Measurements from ENCODE around the gene NAT14.
"Not testable (repeated sequence)": the region's sequence is repeated elsewhere in the genome, so short reads cannot be mapped to it uniquely, and the experiment has no call there.

Gene NAT14

GRCh38 chr19:55441692-55442321 is 43.2 kb upstream of the NAT14 start:
- TF ChIP-seq ZFX (IDR thresholded peaks at IDR 0.05): no peak
- no peak overlapping the region for H3K27ac ChIP-seq

DNA sequence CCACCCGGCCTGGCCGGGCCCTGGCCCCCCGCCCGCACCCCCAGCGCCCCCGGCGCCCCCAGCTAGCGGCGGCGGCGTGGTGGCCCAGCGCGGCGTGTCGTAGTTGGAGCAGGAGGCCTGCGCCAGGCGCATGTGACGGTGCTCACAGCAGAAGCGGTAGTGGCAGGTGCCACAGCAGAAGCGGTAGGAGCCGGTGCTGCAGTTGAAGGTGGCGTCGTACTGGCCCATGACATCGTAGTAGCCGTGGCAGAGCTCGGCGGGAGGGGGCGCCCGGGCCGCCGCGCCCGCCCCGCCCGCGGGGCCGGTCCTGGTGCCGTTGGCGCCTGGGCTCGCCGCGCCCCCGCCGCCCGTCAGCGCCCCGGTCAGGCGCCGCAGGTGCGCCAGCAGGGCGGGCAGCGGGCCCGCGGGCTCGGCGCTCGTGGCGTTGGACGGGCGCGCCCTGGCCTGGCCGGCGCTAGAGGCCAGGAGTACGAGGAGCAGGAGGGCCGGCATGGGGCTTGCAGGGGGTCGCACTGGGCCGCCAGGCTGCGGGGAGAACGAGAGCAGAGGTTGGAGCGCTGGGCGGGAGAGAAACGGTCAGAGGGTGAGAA is 42.5 kb upstream of the NAT14 start:
- TF ChIP-seq, protein P1, sequence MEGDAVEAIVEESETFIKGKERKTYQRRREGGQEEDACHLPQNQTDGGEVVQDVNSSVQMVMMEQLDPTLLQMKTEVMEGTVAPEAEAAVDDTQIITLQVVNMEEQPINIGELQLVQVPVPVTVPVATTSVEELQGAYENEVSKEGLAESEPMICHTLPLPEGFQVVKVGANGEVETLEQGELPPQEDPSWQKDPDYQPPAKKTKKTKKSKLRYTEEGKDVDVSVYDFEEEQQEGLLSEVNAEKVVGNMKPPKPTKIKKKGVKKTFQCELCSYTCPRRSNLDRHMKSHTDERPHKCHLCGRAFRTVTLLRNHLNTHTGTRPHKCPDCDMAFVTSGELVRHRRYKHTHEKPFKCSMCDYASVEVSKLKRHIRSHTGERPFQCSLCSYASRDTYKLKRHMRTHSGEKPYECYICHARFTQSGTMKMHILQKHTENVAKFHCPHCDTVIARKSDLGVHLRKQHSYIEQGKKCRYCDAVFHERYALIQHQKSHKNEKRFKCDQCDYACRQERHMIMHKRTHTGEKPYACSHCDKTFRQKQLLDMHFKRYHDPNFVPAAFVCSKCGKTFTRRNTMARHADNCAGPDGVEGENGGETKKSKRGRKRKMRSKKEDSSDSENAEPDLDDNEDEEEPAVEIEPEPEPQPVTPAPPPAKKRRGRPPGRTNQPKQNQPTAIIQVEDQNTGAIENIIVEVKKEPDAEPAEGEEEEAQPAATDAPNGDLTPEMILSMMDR (conservative IDR thresholded peaks at IDR 0.05): no peak
- TF ChIP-seq ZFX (IDR thresholded peaks at IDR 0.05): no peak
- H3K27ac ChIP-seq: no peak overlapping the region

- TF ChIP-seq, protein P1 (conservative IDR thresholded peaks at IDR 0.05): no peak
- TF ChIP-seq ZFX (IDR thresholded peaks at IDR 0.05): no peak
- H3K27ac ChIP-seq: no peak within 1 kb of the TSS
Measured at GRCh38 chr19:55443045-55443823, 41.8 kb upstream of the NAT14 start, which contains the start of gene SHISA7. TSS of gene SHISA7 (minus strand) at chr19:55443300. CDS start at chr19:55442863, 437 bp downstream.

DNA sequence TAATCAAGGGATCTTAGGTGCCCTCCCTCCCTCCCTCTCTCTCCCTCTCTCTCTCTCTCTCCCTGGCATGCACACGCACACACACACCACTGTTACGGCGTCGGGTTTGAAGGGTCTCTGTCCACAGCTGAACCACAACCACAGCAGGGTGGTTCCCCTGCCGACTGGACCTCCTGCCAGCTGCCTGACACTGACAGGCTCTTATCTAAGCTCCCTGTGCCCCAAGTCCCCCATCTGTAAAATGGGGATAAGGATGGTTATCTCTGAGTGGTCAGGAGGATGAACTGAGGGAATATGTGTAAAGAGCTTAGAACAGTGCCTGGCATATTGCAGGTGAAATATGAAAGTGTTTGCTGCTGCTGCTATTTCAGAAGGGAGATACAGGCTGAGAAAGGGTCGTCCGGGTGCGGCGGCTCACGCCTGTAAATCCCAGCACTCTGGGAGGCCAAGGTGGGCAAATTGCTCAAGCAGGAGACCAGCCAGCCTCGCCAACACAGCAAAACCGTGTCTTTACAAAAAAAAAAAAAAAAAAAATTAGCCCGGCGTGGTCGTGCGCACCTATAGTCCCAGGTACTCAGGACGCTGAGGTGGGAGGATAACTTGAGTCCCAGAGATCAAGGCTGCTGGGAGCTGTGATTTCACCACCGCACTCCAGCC is 41.0 kb upstream of the NAT14 start:
- TF ChIP-seq ZFX (IDR thresholded peaks at IDR 0.05): no peak
- TF ChIP-seq, protein P1 (conservative IDR thresholded peaks at IDR 0.05): no peak
- H3K27ac ChIP-seq: no peak overlapping the region

DNA sequence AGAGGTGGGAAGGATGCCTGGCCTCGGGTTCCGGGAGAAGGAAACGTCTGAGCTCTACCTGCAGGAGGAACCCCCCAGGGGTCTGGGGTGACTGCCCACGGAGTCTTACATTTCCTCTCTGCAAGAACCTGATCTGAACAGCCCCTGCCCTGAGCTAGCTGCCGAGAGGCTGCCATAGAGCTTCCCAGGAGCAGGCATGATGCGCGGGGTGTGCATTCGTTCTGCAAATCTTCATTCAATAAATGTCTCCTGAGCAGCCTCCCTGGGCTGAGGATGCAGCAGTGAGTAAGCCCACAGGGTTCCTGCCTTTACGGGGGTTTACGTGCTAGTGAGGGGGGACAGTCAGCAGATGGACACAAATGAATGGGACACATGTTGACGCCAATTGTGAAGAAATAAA is 40.3 kb upstream of the NAT14 start:
- H3K27ac ChIP-seq: no peak overlapping the region
- TF ChIP-seq, protein P1 (conservative IDR thresholded peaks at IDR 0.05): no peak
- TF ChIP-seq ZFX (IDR thresholded peaks at IDR 0.05): no peak

DNA sequence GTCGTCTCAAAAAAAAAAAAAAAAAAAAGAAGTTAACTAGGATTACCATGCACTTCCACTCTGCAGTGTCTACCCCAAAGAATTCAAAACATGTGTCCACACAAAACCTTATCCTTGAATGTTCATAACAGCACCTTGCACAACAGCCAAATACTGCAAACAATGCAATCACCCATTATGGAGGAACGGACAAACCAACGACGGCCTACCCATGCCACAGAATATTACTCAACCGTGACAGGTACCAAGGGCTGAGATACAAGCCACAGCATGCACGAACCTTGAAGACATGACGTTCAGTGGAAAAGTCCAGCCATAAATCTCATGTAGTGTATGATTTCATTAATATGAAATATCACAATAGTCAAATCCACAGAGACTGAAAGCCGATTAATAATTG is 38.9 kb upstream of the NAT14 start:
- TF ChIP-seq ZFX (IDR thresholded peaks at IDR 0.05): peak; percentile 12; the same call in 1 of the 2 replicates
- TF ChIP-seq, protein P1 (conservative IDR thresholded peaks at IDR 0.05): no peak
- H3K27ac ChIP-seq: no peak overlapping the region

DNA sequence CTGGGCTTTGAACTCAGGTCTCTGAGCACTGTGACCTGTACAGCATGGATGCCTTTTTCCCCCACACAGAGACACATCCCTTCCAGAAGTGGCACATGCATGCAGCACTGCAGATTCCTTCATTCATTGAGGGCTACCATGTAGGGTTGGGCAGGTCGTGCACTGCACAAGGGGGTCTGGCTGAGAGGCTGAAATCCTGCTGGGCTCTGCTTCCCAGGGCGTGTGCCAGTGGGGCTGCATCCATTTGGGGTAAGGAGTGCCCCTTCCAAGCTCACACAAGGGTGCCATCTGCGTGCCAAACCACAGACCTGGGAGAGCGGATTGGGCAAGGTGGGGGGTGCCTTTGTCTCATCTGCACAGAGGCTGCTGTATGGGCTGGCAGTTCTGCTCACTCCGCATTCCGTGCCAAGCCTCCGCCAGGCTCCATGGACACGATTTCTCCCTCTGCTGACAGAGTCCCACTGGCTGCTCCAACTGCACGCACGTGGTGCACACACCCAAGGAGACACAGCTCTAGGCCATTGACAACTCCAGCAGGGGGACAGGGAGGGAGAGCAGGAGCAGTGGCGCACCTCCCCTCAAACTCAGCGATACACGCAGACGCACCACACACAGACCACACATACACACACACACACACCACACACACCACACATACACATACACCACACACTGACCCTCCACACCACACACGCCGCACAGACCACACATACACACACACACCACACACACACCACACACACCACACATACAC is 37.4 kb upstream of the NAT14 start:
- H3K27ac ChIP-seq: no peak overlapping the region
- TF ChIP-seq, protein P1 (conservative IDR thresholded peaks at IDR 0.05): no peak
- no peak for TF ChIP-seq ZFX (IDR thresholded peaks at IDR 0.05)

GRCh38 chr19:55448175-55448490 is 36.9 kb upstream of the NAT14 start:
- not testable (repeated sequence) for H3K27ac ChIP-seq
